AG09319 (cell line): ENCODE results near the gene MLLT3.

Experiments
- DNase-seq: peaks from one replicate; pipeline ENCODE4 v3.0.0-alpha.2; 2010; ENCODE audit warnings: low read depth; ENCODE audit errors: extremely low read depth
- TF ChIP-seq, protein P1 (sequence below): IDR thresholded peaks from 2 replicates; pipeline ENCODE4 v1.5.1; 2011; ENCODE audit warnings: low read depth, mild to moderate bottlenecking, inconsistent platforms, low read length, moderate library complexity

Gene MLLT3

DNA sequence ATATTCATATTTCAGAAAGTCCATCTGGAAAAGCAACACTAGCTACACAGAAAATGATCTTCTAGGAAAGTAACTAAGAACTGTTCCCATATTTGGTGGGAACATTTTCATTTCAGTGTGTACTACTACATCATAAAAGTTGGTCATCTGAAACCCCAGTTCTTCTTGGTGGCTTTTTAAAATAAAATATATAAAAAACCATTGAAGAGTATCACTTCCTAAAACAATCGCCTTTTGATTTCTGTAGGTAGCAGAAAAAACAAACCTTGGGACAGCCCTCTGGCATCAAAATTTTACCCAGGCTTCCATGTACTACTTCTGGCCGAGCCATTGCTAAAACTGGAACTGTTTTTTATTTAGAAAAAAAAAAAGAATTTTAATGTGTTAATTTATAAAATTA lies 158.5 kb downstream of the MLLT3 start:
- TF ChIP-seq, protein P1, sequence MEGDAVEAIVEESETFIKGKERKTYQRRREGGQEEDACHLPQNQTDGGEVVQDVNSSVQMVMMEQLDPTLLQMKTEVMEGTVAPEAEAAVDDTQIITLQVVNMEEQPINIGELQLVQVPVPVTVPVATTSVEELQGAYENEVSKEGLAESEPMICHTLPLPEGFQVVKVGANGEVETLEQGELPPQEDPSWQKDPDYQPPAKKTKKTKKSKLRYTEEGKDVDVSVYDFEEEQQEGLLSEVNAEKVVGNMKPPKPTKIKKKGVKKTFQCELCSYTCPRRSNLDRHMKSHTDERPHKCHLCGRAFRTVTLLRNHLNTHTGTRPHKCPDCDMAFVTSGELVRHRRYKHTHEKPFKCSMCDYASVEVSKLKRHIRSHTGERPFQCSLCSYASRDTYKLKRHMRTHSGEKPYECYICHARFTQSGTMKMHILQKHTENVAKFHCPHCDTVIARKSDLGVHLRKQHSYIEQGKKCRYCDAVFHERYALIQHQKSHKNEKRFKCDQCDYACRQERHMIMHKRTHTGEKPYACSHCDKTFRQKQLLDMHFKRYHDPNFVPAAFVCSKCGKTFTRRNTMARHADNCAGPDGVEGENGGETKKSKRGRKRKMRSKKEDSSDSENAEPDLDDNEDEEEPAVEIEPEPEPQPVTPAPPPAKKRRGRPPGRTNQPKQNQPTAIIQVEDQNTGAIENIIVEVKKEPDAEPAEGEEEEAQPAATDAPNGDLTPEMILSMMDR, result no peak
- no peak for DNase-seq

DNA sequence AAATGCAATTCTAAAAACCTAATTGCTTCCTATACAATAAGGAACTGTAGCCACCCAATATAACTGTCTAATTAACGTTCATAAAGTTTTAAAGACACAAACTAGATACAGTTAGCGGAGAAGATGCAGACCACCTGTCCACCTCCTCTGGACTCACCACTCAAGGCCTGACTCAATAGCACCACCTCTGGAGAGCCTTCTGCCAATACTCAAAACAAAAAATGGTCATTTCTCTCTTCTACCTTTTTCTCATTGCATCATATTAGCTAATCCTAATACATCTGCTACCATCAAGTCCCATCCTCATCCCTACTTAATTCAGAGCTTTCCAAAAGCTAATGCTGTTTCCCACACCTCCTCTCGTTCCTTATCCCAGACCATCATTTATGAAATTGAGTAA lies 159.9 kb downstream of the MLLT3 start:
- TF ChIP-seq, protein P1, result no peak
- no peak for DNase-seq

DNA sequence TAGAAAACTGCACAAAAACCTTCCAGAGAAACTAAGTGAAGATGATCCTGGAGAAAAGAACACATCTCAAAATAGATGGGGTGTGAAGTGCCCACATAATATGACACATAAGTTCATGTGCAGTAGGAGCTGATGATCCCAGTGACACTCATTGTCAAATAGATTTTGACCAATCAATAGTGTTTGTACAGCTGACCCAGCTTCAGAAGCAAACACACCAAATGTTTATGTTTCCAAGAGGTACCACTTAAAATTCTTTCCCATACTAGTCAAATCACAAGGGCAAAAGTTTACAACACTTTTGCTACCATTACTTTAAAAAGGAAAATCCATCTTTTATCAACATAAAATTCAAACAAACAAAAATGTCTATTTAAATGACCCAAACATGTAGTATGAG lies 175.0 kb downstream of the MLLT3 start:
- no peak for DNase-seq
- TF ChIP-seq, protein P1, result no peak

DNA sequence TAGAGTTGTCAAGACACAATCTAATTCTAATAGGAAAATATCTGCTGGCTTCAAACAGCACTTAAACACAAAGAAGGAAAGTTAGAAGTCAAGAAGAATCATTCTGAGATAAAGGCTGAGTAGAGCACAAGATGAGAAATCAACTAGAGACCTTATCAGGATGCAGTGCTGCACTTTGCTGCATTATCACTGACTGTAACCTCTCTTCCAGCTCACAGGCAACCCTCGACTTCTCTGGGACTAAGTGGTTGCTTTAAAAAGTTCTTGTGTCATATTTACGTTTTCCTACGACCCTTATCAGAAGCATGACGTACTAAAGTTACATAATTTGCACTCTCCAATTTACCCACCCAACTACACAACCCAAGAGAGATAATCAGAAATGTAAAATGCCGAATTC lies 176.1 kb downstream of the MLLT3 start:
- TF ChIP-seq, protein P1, result no peak
- no peak for DNase-seq

DNA sequence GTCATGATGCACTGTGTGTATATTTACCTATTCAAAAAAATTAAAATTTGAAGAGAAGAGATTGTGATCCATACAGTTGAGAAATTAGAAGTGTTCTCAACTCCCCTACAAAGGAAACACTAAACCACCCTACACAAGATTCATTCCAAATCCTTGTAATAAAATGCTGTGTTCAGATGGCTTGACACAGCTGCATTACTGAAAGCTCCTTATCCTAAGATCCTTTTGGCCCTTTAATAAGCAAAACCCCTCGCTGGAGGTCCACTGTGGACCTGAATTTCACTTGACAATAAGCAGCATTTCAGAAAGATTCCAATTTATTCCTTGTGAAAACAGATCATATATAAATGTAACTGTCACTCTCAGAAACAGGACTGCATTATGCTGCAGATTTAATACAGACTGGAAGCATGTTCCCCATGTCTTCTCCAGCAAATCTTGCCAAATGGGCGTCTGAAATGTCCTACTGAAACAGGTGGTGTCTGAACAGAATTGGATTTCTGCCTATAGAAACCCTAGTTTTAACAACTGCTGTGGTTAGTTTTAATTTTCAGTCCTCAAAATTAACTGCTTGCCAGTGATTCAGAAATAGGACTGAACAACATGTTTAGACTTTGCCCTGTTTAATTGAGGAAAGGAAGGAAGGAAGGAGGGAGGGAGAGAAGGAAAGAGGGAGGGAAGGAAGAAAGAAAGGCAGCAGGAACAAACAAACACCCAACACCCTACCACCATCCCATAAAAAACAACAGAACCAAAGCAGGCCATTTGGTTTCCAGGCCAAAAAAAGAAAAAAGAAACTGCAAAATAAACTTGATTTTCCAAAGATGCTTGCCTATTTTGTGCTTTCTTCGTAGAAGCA lies 179.6 kb downstream of the MLLT3 start:
- DNase-seq, result no peak
- TF ChIP-seq, protein P1, result no peak

DNA sequence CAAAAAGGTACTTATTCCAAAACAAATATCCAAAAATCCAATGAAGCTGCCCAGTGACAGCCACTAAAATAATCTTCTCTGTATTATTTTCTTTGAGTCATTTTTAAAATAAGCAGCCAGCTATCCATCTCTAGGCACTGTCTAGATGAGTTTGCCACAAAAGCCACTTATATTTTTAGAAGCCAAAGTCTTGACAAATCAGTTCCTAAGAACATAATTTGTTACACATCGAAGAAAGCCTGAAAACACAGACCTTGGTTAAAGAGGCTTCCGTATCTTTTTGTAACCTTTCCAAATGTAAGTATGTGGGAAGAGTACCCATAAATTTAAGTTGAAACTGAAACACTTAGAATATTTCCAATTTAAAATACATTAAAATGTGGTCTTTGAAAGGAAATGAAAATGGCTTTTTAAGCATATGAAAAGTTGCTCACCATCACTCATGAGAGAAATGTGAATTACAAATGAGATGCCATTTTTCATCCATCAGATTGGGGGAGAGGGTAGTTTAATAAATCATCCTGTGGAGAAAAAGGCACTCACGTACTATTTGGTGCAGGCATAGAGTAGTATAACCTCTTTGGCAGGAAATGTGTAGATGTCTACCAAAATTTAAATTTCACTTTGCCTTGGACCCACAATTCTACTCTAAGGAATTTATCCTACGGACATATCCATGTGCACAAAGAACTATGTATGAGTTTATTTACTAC lies 180.4 kb downstream of the MLLT3 start:
- DNase-seq, result no peak

More for the DNA sequence above, 180.4 kb downstream of the MLLT3 start:
- TF ChIP-seq, protein P1, result no peak
